ENCODE data around the gene SMPD2. TPM values are rescaled to one million over a fixed set of nuclear protein-coding genes. Genes with fewer than 3 reads are reported as not detected.

Gene SMPD2
- total RNA-seq, 3 donors from 2014 or later = 13.4 to 24.8 (median 22.7) TPM

GRCh38 chr6:109447878-109448555 lies 7.5 kb downstream of the SMPD2 start:
- intact Hi-C loops (cut with DNase I, micrococcal nuclease) = no loop called here
- TF ChIP-seq, protein P1, sequence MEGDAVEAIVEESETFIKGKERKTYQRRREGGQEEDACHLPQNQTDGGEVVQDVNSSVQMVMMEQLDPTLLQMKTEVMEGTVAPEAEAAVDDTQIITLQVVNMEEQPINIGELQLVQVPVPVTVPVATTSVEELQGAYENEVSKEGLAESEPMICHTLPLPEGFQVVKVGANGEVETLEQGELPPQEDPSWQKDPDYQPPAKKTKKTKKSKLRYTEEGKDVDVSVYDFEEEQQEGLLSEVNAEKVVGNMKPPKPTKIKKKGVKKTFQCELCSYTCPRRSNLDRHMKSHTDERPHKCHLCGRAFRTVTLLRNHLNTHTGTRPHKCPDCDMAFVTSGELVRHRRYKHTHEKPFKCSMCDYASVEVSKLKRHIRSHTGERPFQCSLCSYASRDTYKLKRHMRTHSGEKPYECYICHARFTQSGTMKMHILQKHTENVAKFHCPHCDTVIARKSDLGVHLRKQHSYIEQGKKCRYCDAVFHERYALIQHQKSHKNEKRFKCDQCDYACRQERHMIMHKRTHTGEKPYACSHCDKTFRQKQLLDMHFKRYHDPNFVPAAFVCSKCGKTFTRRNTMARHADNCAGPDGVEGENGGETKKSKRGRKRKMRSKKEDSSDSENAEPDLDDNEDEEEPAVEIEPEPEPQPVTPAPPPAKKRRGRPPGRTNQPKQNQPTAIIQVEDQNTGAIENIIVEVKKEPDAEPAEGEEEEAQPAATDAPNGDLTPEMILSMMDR (IDR thresholded peaks at IDR 0.05) = no peak
- Histone ChIP-seq H3K9me3 (no peaks in the 10 kb centered on the region), H3K4me1 (ENCODE audit: low read depth) (peaks cover 9% of the 10 kb centered on the region), H3K36me3 (ENCODE audit: low read depth) (no peaks in the 10 kb centered on the region), H3K4me3 (no peak overlapping the region)
- ATAC-seq (peak; percentile 53), DNase-seq (no peak)

GRCh38 chr6:109448615-109449014 lies 8.1 kb downstream of the SMPD2 start:
- intact Hi-C loops (cut with DNase I, micrococcal nuclease) = no loop called here
- Histone ChIP-seq H3K4me3 (no peak overlapping the region), H3K4me1 (ENCODE audit: low read depth) (peaks cover 9% of the 10 kb centered on the region), H3K36me3 (ENCODE audit: low read depth) (no peaks in the 10 kb centered on the region), H3K9me3 (no peaks in the 10 kb centered on the region)
- ATAC-seq (no peak), DNase-seq (no peak)
- TF ChIP-seq, protein P1 (IDR thresholded peaks at IDR 0.05) = no peak

GRCh38 chr6:109449064-109449794 lies 8.7 kb downstream of the SMPD2 start:
- peaks cover 13% of the 10 kb centered on the region for H3K4me1 ChIP-seq (ENCODE audit: low read depth)
- H3K4me3 ChIP-seq = no peak overlapping the region
- intact Hi-C loops (cut with DNase I, micrococcal nuclease) = no loop called here
- DNase-seq = no peak
- H3K36me3 ChIP-seq (ENCODE audit: low read depth) = no peaks in the 10 kb centered on the region
- no peaks in the 10 kb centered on the region for H3K9me3 ChIP-seq
- ATAC-seq = no peak
- TF ChIP-seq, protein P1 (IDR thresholded peaks at IDR 0.05) = no peak

GRCh38 chr6:109449795-109450673 lies 9.5 kb downstream of the SMPD2 start:
- Histone ChIP-seq H3K4me3 (no peak overlapping the region), H3K4me1 (ENCODE audit: low read depth) (peaks cover 14% of the 10 kb centered on the region), H3K9me3 (no peaks in the 10 kb centered on the region), H3K36me3 (ENCODE audit: low read depth) (no peaks in the 10 kb centered on the region)
- TF ChIP-seq, protein P1 (IDR thresholded peaks at IDR 0.05) = no peak
- ATAC-seq = peak; percentile 31
- DNase-seq = peak in 1 of 3 donors; percentile 76
- intact Hi-C loops (cut with DNase I, micrococcal nuclease) = no loop called here

DNA sequence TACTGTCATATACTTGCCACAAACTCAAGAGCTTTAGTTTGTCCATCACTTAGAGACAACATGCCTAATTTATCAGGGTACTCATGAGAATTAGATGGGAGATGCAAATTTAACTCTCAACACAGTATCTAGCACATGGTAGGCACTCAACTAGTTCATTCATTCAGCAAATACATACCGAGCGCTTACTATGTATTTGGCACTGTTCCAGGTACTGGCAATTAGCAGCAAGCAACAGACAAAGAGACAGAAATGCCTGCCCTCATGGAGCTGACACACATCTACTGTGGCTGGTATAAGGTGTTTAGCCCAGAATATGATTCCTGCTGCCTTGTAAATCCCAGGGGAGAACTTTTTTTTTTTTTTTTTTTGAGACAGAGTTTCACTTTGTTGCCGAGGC lies 10.3 kb downstream of the SMPD2 start:
- H3K9me3 ChIP-seq = no peaks in the 10 kb centered on the region
- TF ChIP-seq, protein P1 (IDR thresholded peaks at IDR 0.05) = no peak
- ATAC-seq = no peak
- H3K36me3 ChIP-seq (ENCODE audit: low read depth) = no peaks in the 10 kb centered on the region
- no peak for DNase-seq
- intact Hi-C loops (cut with DNase I, micrococcal nuclease) = no loop called here
- no peak overlapping the region for H3K4me3 ChIP-seq
- H3K4me1 ChIP-seq (ENCODE audit: low read depth) = peaks cover 12% of the 10 kb centered on the region
